Measurements from ENCODE around the gene BANK1. TPM values are rescaled to one million over a fixed set of nuclear protein-coding genes. Genes with fewer than 3 reads are reported as not detected.

BANK1 gene
- total and polyA plus RNA-seq, 2 of the 4 experiments (the other 2 are of a cell fraction): under 0.01 to 0.51 TPM

DNA sequence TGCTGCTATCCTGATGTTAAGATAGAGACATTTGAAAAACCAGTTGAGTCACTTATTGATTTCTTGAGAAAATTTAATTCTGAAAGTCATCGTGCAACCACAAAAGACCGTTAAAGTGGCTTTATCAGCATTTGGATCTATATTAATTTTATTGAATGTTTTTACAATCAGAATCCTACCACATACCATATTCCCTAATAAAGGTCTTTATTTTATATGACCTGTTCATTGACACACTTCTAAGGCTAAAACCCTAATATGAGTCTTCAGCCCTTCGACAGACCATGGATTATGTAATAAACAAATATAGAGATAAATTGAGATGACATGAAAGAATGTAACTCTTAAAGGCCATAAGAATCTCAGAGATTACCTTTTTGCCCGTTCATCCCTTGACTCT, 68.1 kb downstream of the BANK1 start:
- no peak overlapping the region for H3K23ac ChIP-seq (ENCODE audit: low read depth, low read length)
- H4K5ac ChIP-seq (ENCODE audit: low read depth, low read length): no peak overlapping the region
- dilution Hi-C loops (cut with HindIII; ENCODE audit: low sequenced_read_pairs, unreplicated experiment): no loop called here
- no peak overlapping the region for H3K14ac ChIP-seq (replicated peaks; ENCODE audit: low read depth, low read length)
- H3K56ac ChIP-seq (ENCODE audit: extremely low read depth, insufficient read depth, low read length): no peak overlapping the region
- in situ Hi-C loops (cut with MboI; ENCODE audit: low sequenced_read_pairs): no loop called here
- H2AFZ ChIP-seq (replicated peaks; ENCODE audit: low read length, poor library complexity): no peak overlapping the region
- no peaks in the 10 kb centered on the region for H3K4me1 ChIP-seq (ENCODE audit: control insufficient read depth, insufficient read depth, low read length)
- H2BK5ac ChIP-seq (ENCODE audit: low read depth, low read length, poor library complexity, severe bottlenecking): no peak overlapping the region
- H3K4me3 ChIP-seq (ENCODE audit: insufficient read depth, low read depth, low read length): no peak overlapping the region
- H2AK9ac ChIP-seq (replicated peaks; ENCODE audit: low read depth, low read length, poor library complexity): no peak overlapping the region
- no peak overlapping the region for H4K8ac ChIP-seq (ENCODE audit: low read depth in 2 of 2, low read length in 2 of 2)
- H4K91ac ChIP-seq (ENCODE audit: insufficient read depth, low read depth, low read length): no peak overlapping the region
- H3K9me1 ChIP-seq (ENCODE audit: insufficient read depth, low read length): no peaks in the 10 kb centered on the region
- ChIA-PET POLR2A (ENCODE audit: unreplicated experiment) (no interaction called here), CTCF (no interaction called here)
- no peaks in the 10 kb centered on the region for H3K79me1 ChIP-seq (ENCODE audit: low read depth in 1 of 2, low read length in 2 of 2)
- H3K9me3 ChIP-seq (ENCODE audit: control insufficient read depth, insufficient read depth, low read length): no peaks in the 10 kb centered on the region
- H3K36me3 ChIP-seq (ENCODE audit: control insufficient read depth, insufficient read depth, low read length): no peaks in the 10 kb centered on the region
- H3K4ac ChIP-seq (ENCODE audit: low read depth, low read length): no peak overlapping the region
- no peak overlapping the region for H2BK20ac ChIP-seq (ENCODE audit: low read depth, low read length)
- H3K27ac ChIP-seq (ENCODE audit: insufficient read depth, low read length): no peak overlapping the region
- H3K18ac ChIP-seq (ENCODE audit: low read depth, low read length): no peak overlapping the region
- no peaks in the 10 kb centered on the region for H4K20me1 ChIP-seq (ENCODE audit: insufficient read depth, low read length)
- H3K9ac ChIP-seq (ENCODE audit: low read depth, low read length): no peak overlapping the region
- BruUV-seq (replicated peaks): no TSS peak
- no peaks in the 10 kb centered on the region for H3K27me3 ChIP-seq (ENCODE audit: control insufficient read depth, insufficient read depth, low read length)
- DNase-seq (no peak), ATAC-seq (ENCODE audit: low read depth) (no peak)
- no peak overlapping the region for H2BK120ac ChIP-seq (ENCODE audit: low read depth, low read length)
- no CpG with 5 or more reads among the region's 4 CpGs for WGBS, 2 experiments (ENCODE audit: extremely low coverage in 2 of 2, insufficient read length in 1 of 2)
- TF ChIP-seq CEBPB (IDR thresholded peaks at IDR 0.05; ENCODE audit: low read depth, low read length) (no peak), MAZ (IDR thresholded peaks at IDR 0.05; ENCODE audit: borderline replicate concordance, low read depth, low read length) (no peak), POLR2A (IDR thresholded peaks at IDR 0.05; ENCODE audit: low read depth, low read length) (no peak), RAD21 (IDR thresholded peaks at IDR 0.05; ENCODE audit: low read length) (no peak), MAFK (IDR thresholded peaks at IDR 0.05; ENCODE audit: low read depth, low read length) (no peak), BHLHE40 (IDR thresholded peaks at IDR 0.05; ENCODE audit: low read depth, low read length) (no peak), CHD1 (IDR thresholded peaks at IDR 0.05; ENCODE audit: low read depth, low read length) (no peak), SMC3 (IDR thresholded peaks at IDR 0.05; ENCODE audit: low read depth, low read length) (no peak), MXI1 (IDR thresholded peaks at IDR 0.05; ENCODE audit: borderline replicate concordance, low read depth, low read length) (no peak), NFE2L2 (IDR thresholded peaks at IDR 0.05; ENCODE audit: low read depth, low read length) (no peak), FOS (IDR thresholded peaks at IDR 0.05; ENCODE audit: low read depth, low read length) (no peak), RCOR1 (IDR thresholded peaks at IDR 0.05; ENCODE audit: insufficient replicate concordance, low read length) (no peak), RFX5 (IDR thresholded peaks at IDR 0.05; ENCODE audit: low read depth, low read length) (no peak)
- TF ChIP-seq, protein P1, sequence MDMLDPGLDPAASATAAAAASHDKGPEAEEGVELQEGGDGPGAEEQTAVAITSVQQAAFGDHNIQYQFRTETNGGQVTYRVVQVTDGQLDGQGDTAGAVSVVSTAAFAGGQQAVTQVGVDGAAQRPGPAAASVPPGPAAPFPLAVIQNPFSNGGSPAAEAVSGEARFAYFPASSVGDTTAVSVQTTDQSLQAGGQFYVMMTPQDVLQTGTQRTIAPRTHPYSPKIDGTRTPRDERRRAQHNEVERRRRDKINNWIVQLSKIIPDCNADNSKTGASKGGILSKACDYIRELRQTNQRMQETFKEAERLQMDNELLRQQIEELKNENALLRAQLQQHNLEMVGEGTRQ (IDR thresholded peaks at IDR 0.05; ENCODE audit: low read depth, low read length): no peak
- TF ChIP-seq, protein P2, sequence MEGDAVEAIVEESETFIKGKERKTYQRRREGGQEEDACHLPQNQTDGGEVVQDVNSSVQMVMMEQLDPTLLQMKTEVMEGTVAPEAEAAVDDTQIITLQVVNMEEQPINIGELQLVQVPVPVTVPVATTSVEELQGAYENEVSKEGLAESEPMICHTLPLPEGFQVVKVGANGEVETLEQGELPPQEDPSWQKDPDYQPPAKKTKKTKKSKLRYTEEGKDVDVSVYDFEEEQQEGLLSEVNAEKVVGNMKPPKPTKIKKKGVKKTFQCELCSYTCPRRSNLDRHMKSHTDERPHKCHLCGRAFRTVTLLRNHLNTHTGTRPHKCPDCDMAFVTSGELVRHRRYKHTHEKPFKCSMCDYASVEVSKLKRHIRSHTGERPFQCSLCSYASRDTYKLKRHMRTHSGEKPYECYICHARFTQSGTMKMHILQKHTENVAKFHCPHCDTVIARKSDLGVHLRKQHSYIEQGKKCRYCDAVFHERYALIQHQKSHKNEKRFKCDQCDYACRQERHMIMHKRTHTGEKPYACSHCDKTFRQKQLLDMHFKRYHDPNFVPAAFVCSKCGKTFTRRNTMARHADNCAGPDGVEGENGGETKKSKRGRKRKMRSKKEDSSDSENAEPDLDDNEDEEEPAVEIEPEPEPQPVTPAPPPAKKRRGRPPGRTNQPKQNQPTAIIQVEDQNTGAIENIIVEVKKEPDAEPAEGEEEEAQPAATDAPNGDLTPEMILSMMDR (conservative IDR thresholded peaks at IDR 0.05; ENCODE audit: low read depth, low read length): no peak
- TF ChIP-seq, protein P3, sequence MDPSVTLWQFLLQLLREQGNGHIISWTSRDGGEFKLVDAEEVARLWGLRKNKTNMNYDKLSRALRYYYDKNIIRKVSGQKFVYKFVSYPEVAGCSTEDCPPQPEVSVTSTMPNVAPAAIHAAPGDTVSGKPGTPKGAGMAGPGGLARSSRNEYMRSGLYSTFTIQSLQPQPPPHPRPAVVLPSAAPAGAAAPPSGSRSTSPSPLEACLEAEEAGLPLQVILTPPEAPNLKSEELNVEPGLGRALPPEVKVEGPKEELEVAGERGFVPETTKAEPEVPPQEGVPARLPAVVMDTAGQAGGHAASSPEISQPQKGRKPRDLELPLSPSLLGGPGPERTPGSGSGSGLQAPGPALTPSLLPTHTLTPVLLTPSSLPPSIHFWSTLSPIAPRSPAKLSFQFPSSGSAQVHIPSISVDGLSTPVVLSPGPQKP (IDR thresholded peaks at IDR 0.05; ENCODE audit: borderline replicate concordance, low read depth, low read length): no peak
- no peak overlapping the region for H3K4me2 ChIP-seq (ENCODE audit: low read depth, low read length)
- H2AK5ac ChIP-seq (ENCODE audit: low read depth, low read length): no peak overlapping the region
- intact Hi-C loops (cut with micrococcal nuclease): no loop called here
- no peak overlapping the region for H2BK15ac ChIP-seq (ENCODE audit: low read depth, low read length)
